HCT116 (cell line): Measurements from ENCODE around the gene PRR5L.
"Not testable (repeated sequence)": the region's sequence is repeated elsewhere in the genome, so short reads cannot be mapped to it uniquely, and the experiment has no call there.

Source experiments
- CTCF ChIP-seq, 3 experiments: fragments of 200-600 bp in 1 of 3; sonication (generic) in 1 of 3; IDR thresholded peaks in 2 of 3; conservative IDR thresholded peaks in 1 of 3; 2 replicates each; pipeline ENCODE4 v1.5.1; 2012 to 2017; ENCODE audit warnings: low read depth in 2 of 3, low read length in 2 of 3, antibody characterized with exemption in 1 of 3, borderline replicate concordance in 1 of 3, control low read depth in 1 of 3, mild to moderate bottlenecking in 1 of 3, mixed read lengths in 1 of 3, mixed run types in 1 of 3, moderate library complexity in 1 of 3; ENCODE audit not compliant: insufficient read depth in 1 of 3
- EZH2 ChIP-seq: fragments of 200-600 bp; sonication (generic); IDR thresholded peaks from 2 replicates; pipeline ENCODE4 v1.6.1; 2017; ENCODE audit warnings: antibody characterized with exemption, mixed run types
- FOSL1 ChIP-seq: IDR thresholded peaks from 2 replicates; pipeline ENCODE4 v1.6.1; 2012; ENCODE audit warnings: low read depth
- POLR2A ChIP-seq: IDR thresholded peaks from 2 replicates; pipeline ENCODE4 v1.7.0; 2011; ENCODE audit warnings: borderline replicate concordance; ENCODE audit not compliant: insufficient read depth, insufficient read length; ENCODE audit errors: extremely low read depth
- POLR2AphosphoS5 ChIP-seq: IDR thresholded peaks from 2 replicates; pipeline ENCODE4 v1.6.1; 2011; ENCODE audit warnings: mild to moderate bottlenecking, low read depth, low read length, moderate library complexity
- SP1 ChIP-seq: IDR thresholded peaks from 2 replicates; pipeline ENCODE4 v1.6.1; 2012; ENCODE audit warnings: low read depth
- SRF ChIP-seq: IDR thresholded peaks from 2 replicates; pipeline ENCODE4 v1.6.1; 2012; ENCODE audit warnings: low read depth
- YY1 ChIP-seq: IDR thresholded peaks from 2 replicates; pipeline ENCODE4 v1.6.1; 2011; ENCODE audit warnings: low read length, low read depth, moderate library complexity, mild to moderate bottlenecking; ENCODE audit not compliant: insufficient replicate concordance; ENCODE audit errors: extremely low read depth
- ZNF274 ChIP-seq: fragments of 200-500 bp; sonication (Bioruptor generic); IDR thresholded peaks from 2 replicates; pipeline ENCODE4 v1.6.1; 2014; ENCODE audit warnings: mild to moderate bottlenecking, low read depth, low read length, inconsistent platforms
- TF ChIP-seq, protein P1 (sequence below): IDR thresholded peaks from 2 replicates; pipeline ENCODE4 v1.6.1; 2012

GRCh38 chr11:36511062-36511461 lies 215.0 kb downstream of the PRR5L start:
- not testable (repeated sequence) for TF ChIP-seq CTCF (IDR thresholded peaks at IDR 0.05 in 2 of 3, conservative IDR thresholded peaks at IDR 0.05 in 1 of 3; ENCODE audit: borderline replicate concordance in 1 of 3, insufficient read depth in 1 of 3, low read depth in 2 of 3, low read length in 2 of 3); POLR2A; SP1; EZH2; SRF; POLR2AphosphoS5; YY1; FOSL1; ZNF274
- TF ChIP-seq, protein P1, sequence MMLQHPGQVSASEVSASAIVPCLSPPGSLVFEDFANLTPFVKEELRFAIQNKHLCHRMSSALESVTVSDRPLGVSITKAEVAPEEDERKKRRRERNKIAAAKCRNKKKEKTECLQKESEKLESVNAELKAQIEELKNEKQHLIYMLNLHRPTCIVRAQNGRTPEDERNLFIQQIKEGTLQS: not testable (repeated sequence)
